Keratinocyte (primary cell): ENCODE measurements around the gene MLEC.

ENCODE experiments used
- CTCF ChIP-seq, 3 experiments: IDR thresholded peaks in 1 of 3; conservative IDR thresholded peaks in 1 of 3; optimal IDR thresholded peaks in 1 of 3; 2 replicates in 2 of 3; 3 replicates in 1 of 3; pipeline versions ENCODE3 to v1.5.1; 2011; ENCODE audit warnings: low read length in 3 of 3, mild to moderate bottlenecking in 3 of 3, moderate library complexity in 2 of 3, control low read depth in 1 of 3, inconsistent platforms in 1 of 3; ENCODE audit not compliant: insufficient read depth in 2 of 3; ENCODE audit errors: extremely low read depth in 1 of 3
- EZH2 ChIP-seq: IDR thresholded peaks from one replicate; pipeline ENCODE4 v1.6.1; 2012; ENCODE audit warnings: inconsistent platforms, mild to moderate bottlenecking, low read length, moderate library complexity

GRCh38 chr12:120659151-120659525 lies 27.8 kb upstream of the MLEC start:
- TF ChIP-seq CTCF (optimal IDR thresholded peaks at IDR 0.05 in 1 of 3, IDR thresholded peaks at IDR 0.05 in 1 of 3, conservative IDR thresholded peaks at IDR 0.05 in 1 of 3; ENCODE audit: extremely low read depth in 1 of 3, insufficient read depth in 2 of 3, low read length in 3 of 3) (no peak), EZH2 (no peak)
